NT2/D1 (cell line): ENCODE data around the gene UNC5C.

Experiments
- SUZ12 ChIP-seq: IDR thresholded peaks from 2 replicates; pipeline ENCODE4 v1.6.1; 2011; ENCODE audit not compliant: insufficient read length, insufficient read depth; ENCODE audit errors: extremely low read depth
- YY1 ChIP-seq: IDR thresholded peaks from 2 replicates; pipeline ENCODE4 v1.6.1; 2011; ENCODE audit not compliant: insufficient read length, insufficient read depth
- ZNF274 ChIP-seq: IDR thresholded peaks from 2 replicates; pipeline ENCODE4 v1.6.1; 2011; ENCODE audit warnings: mild to moderate bottlenecking, low read depth, low read length

DNA sequence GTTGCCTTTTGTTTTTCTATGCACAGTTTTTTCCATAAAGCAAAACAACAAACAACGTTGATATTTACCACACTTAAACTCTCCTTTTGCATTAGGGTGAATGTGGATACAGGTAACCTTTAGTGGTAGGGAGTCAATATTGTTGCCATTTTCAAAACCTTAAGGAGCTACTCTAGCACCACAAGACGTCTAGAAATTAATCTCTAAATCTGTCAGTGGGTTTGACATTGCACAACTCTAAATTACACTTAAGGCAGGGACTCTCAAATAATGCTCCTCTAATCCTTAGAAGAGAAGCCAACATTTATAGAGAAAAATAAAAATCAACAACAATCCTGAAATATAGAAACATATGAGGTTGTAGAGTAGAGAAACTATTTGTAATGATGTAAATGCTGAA, 297.2 kb downstream of the UNC5C start:
- TF ChIP-seq YY1 (no peak), SUZ12 (no peak), ZNF274 (no peak)
